ENCODE measurements around the gene ELAVL2.

DNA sequence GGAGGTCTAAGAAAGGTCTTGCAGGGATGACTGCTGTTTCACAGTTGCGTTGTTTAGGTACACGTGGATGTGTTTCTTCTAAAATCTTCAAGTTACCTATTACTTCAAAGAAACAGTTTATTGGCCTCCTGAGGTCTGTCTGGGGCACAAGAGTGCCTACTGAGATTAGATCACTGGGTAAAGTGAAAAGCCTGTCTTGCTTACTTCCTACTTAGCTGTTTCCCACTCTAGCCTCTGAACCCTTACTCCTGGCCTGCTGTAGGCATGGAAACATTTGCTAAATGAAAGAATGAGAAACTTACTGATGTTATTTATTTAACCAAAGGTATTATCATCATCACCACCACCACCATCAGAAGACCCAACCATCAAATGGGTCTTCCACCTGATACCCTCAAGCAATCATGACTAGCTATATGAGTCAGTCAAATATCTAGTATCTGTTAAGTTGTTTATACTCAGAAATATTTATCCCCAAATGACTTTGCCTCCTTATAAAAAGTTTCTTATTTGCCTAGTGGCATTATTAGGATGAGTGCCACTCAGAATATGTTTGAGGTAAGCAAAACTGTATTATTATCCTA is 92.5 kb downstream of the ELAVL2 start:
- TF ChIP-seq, protein P1, sequence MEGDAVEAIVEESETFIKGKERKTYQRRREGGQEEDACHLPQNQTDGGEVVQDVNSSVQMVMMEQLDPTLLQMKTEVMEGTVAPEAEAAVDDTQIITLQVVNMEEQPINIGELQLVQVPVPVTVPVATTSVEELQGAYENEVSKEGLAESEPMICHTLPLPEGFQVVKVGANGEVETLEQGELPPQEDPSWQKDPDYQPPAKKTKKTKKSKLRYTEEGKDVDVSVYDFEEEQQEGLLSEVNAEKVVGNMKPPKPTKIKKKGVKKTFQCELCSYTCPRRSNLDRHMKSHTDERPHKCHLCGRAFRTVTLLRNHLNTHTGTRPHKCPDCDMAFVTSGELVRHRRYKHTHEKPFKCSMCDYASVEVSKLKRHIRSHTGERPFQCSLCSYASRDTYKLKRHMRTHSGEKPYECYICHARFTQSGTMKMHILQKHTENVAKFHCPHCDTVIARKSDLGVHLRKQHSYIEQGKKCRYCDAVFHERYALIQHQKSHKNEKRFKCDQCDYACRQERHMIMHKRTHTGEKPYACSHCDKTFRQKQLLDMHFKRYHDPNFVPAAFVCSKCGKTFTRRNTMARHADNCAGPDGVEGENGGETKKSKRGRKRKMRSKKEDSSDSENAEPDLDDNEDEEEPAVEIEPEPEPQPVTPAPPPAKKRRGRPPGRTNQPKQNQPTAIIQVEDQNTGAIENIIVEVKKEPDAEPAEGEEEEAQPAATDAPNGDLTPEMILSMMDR (IDR thresholded peaks at IDR 0.05), result no peak
- no peak for TF ChIP-seq POLR2A (IDR thresholded peaks at IDR 0.05)
- TF ChIP-seq POLR2AphosphoS5 (IDR thresholded peaks at IDR 0.05), result no peak
- TF ChIP-seq EP300 (IDR thresholded peaks at IDR 0.05), result no peak
